Stimulated activated CD4-positive, alpha-beta T cell treated with anti-CD3 and anti-CD28 coated beads, TNF-alpha, amount 100 ng/mL, for 24 hours (primary cell): ENCODE measurements around the gene SNRNP200.
A peak's percentile ranks its signal among the peaks of the same experiment; 100 is the strongest.

Experiments used
- DNase-seq, 3 experiments: peaks; one replicate each; pipeline ENCODE4 v3.0.0-alpha.2; 2020; ENCODE audit warnings: low read depth in 3 of 3

The SNRNP200 gene

DNA sequence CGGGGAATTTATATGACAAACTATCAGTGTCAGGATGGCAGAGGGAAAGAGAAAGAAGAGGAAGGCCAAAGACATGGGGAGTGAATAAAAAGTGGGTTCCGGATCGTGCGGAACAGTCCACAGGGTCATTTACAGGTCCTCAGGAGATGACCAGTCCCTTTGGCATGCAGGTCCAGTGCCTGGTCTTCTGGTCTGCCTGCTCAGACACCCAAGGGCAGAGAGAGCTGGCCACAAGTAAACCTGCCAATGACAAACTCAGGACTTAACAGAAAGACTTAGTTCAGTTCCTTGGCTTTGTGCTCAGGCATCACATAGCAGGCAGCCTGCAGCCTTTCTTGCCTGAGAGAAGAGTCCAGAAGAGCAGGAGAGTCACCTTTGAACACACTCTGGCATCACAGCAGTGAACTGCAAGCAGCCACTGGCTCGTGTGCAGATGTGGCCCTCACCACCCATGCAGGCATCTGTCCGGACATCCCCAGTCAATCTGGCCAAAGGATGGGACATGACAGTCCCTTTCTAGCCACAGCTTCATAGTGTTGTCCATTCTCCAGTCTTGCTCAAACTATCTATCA is 53.5 kb downstream of the SNRNP200 start:
- no peak for DNase-seq

DNA sequence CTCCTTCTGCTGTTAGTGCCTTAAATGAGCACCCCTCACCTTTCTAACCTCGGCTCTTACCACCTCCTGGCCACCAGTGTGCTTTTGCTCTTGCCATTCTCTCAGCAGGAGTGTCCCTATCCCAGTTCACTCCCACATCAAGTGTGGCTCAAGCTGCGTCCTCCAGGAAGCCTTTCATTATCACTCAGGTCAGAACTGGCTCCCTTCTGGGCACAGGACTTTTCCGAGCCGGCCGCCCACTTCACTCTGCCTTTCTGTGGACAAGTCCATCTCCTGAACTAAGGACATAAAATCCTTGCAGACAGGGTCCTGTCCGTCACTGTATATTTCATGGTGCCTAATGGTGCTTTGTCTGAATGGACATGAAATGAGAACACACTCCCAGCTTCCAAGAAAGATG is 55.2 kb downstream of the SNRNP200 start:
- DNase-seq = no peak

DNA sequence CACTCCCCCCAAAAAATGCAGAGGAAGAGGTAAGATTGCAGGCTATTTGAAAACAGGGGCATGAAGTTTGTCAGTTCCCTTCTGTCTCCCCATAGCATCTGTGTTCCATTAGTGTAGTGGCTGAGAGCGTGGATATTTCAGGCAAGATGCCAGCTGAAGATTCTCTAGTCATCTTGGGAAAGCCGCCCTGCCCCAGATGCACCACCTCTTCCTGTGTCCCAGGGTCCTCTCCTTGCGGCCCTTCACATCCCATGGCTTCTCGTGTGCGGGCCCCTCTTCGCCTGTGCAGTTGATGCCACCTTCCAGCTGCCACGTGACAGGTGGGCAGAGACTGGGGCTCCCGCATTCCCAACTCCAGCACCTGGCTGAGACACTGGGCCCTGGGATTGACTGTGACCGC is 55.7 kb downstream of the SNRNP200 start:
- DNase-seq = no peak

DNA sequence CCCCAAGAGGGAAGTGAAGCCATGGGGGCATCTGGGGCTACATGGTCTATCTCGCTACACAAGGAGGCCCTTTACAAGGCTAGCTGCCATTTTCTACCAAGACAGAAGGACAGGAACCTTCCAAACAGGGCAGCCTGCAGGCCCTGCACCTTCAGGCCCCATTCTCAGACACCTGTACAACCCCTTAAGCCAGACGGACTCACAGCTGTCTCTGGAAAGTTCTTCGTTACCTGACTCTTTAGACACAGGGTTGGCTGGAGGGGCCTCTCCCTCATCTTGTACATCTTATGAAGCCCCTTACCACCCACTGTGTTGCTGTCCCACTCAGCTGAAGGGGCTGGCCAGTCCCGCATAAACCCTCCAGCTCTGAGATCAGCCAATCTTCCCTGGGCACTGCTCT is 56.7 kb downstream of the SNRNP200 start:
- DNase-seq = no peak

DNA sequence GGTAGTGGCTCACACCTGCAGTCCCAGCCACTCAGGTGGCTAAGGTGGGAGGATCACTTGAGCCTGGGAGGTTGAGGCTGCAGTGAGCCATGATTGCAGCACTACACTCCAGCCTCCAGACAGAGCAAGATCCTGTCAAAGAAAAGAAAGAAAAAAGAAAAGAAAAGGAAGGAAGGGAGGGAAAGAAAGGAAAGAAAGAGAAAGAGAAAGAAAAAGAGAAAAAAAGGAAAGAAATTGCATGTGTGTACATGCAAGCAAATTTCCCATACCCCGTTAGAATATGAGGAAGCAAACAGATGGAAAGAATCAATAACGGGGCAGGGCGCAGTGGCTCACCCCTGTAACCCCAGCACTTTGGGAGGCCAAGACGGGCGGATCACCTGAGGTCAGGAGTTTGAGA is 57.5 kb downstream of the SNRNP200 start:
- DNase-seq = no peak

DNA sequence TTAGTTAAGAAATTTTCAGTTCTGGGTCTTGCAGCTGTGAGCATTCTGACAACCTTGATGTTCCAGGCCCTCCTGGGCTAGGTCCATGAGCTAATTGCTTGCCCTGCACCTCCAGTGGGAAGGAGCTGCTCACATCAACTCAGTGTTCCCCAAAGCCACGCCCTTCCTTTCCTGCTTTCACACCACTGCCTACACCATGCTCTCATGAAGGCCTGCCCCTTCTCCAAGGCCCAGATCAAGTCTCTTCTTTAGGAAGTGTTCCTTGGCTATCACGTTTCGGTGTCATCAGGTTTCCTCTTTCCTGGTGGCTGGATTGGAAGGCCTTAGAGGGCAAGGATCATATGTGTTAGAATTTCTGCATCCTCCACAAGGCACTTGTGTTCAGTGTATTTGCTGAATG is 58.3 kb downstream of the SNRNP200 start:
- no peak for DNase-seq

DNA sequence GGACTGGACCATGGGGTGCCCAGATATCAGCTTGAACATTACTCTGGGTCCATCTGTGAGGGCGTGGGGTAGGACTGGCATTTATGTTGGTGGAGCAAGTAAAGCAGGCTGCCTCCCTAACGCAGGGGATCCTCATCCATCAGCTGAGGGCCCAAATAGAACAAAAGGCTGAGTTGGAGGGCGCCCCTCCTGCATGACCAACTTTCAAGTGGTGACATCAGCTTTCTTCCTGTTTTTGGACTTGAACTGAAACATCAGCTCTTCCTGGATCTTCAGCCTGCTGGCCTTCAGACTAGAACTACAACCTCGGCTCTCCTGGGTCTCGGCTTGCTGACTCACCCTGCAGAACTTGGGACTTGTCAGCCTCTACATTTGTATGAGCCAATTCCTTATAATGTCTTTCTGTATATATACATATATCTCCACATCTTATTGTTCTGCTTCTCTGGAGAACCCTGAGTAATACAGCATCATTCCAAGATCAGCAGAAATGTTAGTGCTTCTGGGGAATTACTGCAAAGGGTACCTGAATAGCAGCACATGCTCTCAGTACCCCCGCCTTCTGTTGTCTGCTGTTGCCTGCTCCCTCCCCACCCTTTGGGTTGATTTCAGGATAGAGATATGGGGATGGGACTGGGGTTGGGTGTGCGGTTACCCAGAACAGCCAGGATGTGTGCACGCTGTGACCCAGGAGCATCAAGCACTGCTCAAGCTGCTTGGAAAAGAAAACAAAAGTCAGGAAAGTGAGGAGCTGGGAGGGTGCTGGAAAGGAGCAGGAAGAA is 59.5 kb downstream of the SNRNP200 start:
- DNase-seq = no peak

DNA sequence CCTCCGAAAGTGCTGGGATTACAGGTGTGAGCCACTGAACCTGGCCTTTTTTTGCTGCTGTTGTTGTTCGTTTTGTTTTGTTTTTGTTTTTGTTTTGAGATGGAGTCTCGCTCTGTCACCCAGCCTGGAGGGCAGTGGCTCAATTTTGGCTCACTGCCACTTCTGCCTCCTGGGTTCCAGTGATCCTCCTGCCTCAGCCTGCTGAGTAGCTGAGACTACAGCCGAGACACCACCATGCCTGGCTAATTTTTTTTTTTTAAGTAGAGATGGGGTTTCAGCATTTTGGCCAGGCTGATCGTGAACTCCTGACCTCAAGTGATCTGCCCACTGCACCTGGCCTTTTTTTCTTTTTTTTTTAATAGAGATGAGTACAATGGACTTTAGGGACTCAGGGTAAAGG is 61.5 kb downstream of the SNRNP200 start:
- no peak for DNase-seq

DNA sequence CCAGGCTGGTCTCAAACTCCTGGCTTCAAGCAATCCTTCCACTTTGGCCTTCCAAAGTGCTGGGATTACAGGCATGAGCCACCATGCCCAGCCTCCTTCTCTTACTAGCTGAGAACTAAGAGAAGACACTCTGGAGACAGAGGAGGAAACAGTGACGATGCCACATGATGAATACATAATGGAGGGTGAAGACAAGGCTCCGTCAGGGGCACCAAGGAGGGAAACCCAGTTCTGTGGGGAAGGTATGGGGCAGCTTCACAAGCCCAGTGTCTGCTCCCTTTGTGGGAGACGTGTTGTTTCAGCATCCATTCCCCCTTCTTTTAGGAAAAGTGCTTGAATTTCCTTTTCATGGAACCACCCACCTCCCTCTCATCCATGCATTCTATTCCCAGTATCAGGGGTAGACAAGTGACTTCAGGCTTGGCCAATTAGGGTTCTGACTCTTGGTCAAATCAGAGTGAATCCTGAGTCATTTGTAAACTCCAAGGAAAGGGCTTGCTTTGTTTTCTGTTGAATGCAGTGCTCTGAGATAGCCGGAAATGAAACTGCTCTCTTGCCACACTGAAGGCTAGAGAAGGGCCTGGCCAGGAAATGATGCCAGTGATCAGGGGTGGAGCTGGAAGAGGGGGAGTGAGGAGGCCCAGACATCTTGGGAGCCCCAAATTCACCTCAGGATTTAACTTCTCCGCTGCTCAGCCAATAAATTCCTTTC is 63.3 kb downstream of the SNRNP200 start:
- DNase-seq = peak in 2 of 3 experiments; percentile 20 to 58

DNA sequence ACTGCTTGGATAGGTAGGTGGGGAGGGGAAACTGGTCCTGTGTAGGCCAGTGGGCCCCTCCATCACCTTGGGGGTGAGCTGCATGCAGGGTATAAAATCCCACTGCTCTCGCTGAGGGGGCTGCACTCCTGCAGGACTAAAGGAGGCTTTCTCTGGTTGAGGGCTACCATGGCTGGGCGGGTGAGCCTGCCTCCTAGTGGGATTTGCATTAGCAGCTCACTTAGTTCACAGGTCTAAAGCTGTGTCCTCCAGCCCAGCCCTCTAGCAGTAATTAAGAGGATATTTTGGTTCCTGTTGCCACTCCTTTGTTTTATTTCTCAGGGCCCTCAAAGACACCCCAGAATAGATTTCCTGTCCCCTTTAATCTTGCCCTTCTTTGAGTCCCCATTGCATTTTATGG is 64.1 kb downstream of the SNRNP200 start:
- DNase-seq = no peak

DNA sequence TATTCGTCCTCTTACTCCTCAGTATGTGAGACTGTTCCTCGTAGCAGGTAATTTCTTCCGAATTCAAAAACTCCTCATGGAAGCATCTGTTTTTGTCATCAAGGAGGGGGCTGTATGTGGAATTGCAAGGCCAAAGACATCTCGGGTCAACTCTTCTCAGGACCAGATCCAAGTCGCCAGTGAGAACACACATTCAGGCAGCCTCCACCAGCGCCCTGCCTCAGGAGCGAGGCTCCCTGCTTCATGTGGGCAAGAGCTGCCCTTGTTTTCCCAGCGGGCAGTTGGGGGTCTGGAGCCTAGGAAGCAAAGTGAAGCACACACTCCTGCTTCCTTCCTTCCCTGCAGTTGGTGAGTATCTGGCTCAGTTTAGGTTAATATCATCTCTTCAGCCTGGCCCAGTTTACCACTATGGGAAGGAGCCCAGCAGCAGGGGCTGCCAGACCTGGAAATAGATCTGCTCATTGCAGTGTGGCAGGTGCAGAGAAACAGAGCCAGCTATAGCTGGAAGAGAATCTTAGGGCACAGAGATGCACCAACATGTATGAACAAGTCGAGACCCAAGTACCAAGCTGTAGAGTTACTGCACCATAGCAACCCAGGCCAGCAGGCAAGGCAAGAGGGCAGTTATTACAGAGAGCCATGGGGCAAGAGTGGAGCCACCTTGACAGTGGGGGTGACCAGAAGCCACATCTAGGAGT is 64.9 kb downstream of the SNRNP200 start:
- no peak for DNase-seq

DNA sequence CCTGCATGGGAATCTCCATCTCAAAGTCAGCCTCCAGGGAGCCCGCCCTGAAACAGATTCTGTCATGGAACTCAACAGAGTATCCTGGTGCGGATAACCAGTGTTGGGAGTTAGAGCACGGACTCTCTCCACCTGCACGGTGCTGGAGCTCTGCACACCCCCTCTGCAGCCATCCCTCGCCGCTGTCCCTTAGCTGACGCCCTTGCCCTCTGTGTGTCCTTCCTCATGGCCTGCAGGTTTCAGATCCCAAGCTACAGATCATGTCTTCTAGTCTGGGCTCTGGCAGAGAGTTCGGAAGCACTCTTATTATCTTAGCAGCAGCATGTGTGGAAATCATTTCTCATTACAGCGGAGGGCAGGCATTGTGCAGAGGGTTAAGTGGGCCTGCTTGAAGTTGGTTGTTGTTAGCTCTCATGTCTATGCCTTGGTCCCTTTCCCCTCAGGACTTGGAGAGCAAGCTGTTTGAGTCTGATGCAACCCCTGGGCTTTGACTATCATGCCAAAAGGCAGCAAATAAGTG is 65.5 kb downstream of the SNRNP200 start:
- no peak for DNase-seq

DNA sequence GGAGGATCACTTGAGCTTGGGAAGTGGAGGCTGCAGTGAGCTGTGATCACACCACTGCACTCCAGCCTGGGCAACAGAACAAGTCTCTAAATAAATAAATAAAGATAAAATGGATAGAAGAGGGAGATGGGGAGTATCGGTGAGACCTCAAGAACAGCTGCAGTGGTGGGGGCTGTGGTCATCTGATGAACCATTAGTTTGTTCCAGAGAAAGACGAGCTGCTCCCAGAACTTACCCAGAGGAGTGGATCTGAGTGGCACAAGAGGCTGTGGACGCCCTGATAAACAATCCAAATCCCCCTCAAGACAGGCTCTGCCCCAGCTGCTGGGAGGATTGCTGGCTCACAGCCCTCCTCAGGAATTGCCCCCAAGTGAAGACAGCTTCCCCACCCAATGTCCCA is 66.3 kb downstream of the SNRNP200 start:
- DNase-seq = no peak

DNA sequence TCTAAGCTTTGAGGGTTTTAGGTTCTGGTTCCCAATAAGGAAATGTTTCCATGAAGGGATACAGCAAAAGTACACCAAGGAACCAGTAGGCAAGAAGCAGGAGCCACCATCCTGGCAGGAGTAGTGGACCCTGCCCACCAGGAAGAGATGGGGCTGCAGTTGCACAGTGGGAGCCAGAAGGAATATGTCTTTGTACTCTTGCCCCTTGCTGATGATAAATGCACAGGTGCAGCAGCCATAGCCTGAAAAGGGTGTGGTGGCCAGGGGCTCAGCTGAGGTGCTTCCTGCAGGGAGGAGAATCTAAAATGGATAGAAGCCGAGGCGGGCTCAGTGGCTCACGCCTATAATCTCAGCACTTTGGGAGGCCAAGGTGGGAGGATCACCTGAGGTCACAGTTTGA is 67.1 kb downstream of the SNRNP200 start:
- no peak for DNase-seq

DNA sequence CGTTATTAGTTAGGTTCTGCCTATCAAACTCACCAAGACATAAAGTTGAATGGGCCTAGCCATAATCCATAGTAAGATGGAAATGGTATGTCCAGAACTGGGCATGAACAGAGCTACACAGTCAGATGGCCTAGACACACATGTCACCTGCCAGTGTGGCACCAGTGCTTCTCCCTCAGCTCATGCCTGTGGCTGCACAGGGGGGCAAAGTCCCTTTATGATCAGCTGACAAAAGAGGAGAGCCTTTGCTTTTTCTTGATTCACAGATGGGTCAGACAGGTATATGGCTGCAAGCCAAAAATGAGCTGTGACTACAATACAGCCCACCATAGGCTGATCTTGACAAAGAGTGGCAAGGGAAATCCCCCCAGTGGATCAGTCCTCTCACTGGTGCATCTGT is 68.5 kb downstream of the SNRNP200 start:
- DNase-seq = no peak

DNA sequence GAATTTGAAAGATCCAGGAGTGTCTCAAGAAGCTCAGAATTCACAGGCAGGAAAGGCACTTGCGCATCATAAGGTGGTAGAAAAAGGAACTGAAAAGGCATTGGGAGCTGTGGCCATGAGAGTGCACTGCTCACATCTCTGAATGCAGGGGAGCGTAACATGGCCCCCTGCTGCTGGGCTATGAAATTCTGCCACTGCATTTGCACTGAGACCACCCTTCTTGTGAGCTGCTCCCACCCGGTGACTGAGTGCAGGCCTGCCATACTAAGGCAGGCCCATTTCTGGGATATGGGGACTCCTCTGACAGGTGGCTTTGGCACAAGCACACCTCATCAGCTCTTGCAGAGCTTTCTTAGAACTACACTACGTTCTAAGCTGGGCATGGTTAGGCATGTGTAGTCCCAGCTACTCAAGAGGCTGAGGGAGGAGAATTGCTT is 71.4 kb downstream of the SNRNP200 start:
- DNase-seq = no peak

DNA sequence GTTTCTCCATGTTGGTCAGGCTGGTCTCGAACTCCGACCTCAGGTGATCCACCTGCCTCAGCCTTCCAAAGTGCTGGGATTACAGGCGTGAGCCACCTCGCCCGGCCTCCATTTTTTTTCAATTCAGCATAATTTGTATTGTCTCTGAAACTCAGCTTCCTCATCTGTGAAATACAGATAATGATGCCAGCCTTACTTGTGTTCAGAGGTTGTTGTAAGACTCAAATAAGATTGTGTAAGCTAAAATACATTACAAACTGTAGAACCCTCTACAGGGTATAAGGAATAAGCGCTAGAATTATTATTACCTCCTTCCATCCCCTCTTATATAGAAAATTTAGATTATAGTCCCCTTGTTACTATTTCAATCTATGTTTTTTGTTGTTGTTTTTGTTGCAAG is 71.9 kb downstream of the SNRNP200 start:
- no peak for DNase-seq

DNA sequence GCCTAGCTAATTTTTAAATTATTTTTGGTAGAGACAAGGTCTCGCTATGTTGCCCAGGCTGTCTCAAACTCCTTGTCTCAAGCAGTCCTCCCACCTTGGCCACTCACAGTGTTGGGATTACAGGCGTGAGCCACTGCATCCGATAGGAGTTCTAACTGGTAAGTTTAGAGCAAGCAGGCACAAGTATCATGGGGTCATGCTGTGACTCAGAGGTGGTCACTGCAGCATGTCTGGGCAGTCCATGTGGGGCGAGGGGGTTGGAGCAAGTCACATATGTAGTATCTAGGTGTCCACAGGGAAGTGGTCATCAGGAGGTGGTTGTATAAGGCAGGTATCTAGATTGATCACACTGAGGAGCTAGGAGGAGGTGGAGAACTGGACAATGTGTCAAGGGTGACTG is 74.0 kb downstream of the SNRNP200 start:
- DNase-seq = no peak

DNA sequence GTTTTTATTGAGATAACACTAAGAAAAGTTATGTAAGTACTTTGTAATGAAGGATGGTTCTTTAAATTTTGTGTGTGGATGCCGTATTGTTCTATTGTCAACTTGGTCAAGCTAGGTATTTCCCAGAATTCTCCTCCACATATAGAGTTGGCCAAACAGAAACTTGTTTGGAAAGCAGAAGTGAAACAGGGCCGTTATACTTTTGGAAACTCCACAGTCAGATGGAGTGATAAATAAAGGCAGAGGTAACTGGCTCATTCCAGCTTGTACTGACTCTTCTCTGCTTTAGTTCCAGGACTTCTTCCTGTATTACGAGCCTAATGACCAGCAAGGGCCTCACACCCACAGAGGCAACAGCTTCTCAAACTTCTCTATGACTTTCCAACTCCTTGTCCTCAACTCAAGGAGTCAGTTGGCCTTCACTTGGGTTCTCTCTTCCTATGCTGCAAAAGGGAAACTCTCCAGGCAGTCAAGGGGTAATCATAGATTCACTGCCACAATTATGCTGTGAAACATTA is 80.3 kb downstream of the SNRNP200 start:
- DNase-seq = no peak
